HG03571 (cell line): ENCODE measurements around the gene SNX33.
"Not testable (repeated sequence)": the region's sequence is repeated elsewhere in the genome, so short reads cannot be mapped to it uniquely, and the experiment has no call there.

Experiments
- ATAC-seq: cut with Tn5 transposase; IDR thresholded peaks from one replicate; pipeline ENCODE4 v1.9.1; 2021; ENCODE audit not compliant: unreplicated experiment

Gene SNX33, protein sequence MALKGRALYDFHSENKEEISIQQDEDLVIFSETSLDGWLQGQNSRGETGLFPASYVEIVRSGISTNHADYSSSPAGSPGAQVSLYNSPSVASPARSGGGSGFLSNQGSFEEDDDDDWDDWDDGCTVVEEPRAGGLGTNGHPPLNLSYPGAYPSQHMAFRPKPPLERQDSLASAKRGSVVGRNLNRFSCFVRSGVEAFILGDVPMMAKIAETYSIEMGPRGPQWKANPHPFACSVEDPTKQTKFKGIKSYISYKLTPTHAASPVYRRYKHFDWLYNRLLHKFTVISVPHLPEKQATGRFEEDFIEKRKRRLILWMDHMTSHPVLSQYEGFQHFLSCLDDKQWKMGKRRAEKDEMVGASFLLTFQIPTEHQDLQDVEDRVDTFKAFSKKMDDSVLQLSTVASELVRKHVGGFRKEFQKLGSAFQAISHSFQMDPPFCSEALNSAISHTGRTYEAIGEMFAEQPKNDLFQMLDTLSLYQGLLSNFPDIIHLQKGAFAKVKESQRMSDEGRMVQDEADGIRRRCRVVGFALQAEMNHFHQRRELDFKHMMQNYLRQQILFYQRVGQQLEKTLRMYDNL

GRCh38 chr15:75647370-75648155, at the start of gene SNX33:
Gene SNX33 (plus strand): TSS chr15:75647912. CDS start chr15:75649103, 1,191 bp downstream.
- ATAC-seq, result no peak

DNA sequence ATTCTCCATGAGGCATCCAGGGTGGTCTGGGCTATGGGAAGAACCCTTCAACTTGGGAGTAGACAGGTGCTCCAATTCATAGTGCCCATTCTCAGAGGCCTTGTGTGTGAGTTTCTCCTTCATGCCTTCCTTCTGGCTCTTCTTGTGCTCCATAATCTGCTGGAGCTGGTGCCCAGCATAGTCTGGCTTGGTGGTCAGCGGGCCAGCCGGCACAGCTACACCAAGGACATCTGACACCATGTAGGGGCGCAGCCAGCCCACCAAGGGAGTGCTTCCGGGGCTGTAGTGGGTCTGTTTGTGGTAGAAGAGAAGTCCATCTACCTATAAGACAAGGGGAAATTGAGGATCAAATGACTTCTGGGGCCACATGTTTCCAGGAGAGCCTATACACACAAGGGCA, 49.4 kb upstream of the SNX33 start:
- ATAC-seq, result no peak

GRCh38 chr15:75599401-75599800, 48.3 kb upstream of the SNX33 start:
- no peak for ATAC-seq

GRCh38 chr15:75606026-75606425, 41.7 kb upstream of the SNX33 start:
- ATAC-seq, result no peak

DNA sequence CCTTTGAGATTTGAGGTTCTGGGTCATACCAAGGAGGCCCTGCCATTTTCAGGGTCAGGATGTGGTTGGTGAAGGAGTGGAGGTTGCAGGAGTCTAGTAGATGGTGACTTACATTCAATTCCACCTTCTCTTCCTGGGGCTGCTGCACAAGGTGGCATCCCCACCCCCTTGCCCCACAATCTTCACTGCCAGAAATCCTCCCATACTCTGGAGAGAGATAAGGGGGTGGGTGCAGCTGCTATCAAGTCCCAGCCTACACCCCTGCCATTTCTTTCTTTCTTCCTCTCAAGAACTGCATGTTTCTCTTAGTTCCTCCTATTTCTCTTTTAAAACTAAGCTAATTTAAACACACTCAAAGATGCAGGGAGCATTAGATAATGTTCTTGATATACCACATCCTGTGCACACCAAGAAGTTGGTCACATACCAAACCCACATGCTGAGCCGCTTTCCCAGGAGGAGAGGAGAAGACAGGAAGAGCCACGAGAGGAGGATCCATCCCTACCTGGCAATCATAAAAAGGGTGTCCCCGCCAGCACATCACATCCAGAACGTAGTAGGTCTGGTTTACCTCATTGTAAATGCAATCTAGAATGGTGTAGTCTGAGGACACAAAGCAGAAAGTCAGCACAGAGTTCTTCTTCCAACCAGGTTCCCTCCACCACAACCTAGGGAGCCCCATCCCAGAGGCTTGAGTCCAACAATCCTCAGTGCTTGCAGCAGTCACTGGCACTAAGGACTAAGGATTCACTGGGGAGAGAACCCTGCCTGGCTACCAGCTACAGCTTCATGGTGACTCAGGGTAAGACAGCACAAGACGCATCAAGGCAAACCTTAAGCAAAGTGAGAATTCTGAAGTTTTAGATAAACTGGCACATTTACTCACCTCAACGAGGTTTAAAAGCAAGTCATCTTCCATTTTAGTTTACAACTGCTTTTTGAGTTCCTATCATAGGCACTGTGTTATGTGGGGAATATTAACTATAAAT, 40.7 kb upstream of the SNX33 start:
- no peak for ATAC-seq

DNA sequence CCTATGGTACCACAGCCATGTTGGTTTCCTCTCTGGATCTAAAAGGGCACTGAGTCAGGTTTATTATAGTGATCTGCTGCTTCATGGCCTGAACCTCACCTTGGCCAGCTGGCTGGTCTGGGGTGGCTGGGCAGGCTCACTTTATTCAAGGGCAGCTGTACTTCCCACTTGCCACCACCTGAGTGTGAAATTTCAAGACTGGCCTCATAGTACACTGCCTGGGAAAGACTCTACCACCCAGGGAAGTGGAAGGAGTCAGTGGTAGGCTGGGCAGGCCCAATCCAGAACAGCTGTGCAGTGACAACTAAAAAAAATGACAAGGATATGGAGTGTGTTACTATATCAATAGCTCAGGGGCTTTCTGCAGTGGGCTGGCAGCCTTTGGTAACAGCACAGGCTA, 30.9 kb upstream of the SNX33 start:
- ATAC-seq, result no peak

DNA sequence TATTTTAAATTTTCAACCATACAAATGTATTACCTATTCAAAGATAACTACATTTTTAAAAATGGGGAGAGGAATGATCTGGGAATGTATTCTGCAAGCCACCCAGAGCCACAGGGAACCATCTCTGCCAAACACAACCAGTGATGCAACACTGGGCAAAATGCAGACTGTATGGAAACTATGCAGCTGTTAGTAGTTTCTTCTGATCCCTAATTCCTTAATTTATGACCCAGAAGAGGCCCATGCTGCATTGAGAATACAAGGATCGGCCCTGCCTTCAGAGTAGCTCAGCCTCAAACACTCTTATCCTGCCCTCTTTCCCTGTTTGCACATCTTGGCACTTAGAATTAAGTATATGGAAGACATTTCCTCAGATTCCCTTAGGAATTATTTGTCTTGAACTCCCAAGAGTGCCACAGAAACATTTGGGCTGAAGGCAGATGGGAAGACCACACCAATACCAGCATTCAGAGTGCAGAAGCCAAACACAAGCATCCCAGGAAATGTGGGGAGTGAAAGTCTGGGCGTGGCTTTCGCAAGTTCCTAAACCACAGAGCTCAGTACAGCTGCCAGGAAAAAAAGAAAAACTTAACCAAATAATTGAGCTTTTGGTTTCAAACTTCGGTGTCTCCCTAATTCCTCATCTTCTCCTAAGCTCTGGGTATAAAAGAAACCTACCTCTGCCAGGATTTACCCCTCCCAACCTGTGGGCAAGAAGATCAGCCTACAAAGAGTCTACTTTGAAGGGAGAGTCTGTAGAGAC, 27.5 kb upstream of the SNX33 start:
- no peak for ATAC-seq

DNA sequence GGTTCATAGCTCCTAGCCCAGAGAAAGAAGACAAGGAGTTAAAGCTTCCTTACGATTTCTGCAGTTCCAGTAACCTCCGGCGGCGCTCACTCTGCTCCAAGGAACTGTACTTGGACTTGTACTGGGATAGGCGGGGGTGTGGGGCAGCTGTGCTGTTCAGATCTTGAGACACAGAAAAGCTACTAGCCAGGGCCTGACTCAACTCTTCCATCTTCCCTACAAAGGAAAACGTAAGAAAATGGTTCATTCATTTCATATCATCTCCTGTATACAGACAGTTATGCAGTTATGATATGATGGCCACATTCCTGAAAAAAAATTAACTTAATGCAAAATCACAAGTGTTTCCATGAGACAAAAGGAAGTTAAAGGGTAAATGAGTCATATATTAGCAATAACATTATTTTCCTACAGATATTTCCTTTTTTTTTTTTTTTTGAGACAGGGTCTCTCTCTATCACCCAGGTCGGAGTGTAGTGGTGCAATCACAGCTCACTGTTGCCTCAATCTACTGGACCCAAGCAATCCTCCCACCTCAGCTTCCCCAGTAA, 26.8 kb upstream of the SNX33 start:
- ATAC-seq, result no peak

GRCh38 chr15:75622505-75622904, 25.2 kb upstream of the SNX33 start:
- ATAC-seq, result no peak

DNA sequence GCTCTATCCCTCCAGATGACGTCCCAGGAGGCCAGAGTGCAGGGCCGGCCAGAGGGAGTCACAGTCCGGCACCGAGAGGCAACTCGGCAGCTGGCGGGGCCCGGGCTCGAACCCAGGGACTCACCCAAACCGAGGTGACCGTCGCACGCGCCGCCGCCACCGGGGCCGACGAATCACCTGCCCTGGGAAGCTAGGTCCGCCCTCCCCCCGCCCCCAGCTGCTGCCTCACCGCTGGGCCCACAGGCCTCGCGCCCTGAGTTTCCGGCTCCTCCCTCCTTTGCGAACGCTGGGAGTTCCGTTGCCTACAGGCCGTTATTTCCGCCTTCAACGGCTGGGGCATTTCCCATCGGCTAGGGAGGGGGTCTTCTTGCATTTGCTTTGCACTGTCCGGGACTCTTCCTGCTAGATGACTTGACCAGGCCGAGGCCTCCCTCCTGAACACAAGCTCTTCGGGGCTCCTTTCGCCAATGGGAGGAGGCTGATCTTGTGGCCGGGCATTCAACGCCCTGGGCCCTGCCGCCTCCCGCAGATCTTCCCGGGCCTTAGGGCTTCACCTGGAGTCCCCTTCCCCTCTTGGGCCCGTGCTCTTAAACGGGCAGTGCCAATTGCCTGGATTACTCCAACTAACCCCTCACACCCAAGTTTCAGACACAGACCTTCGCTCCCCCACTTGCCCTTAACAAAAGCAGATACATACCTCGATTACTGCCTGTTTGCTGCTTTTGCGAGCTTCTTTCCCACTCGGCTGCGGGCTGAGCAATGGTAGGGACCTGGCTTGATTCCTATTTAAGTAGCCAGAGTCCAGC, 22.0 kb upstream of the SNX33 start, which contains the start of gene SNUPN:
SNUPN (minus strand) TSS at position 184 of the 806 bp plus-strand sequence. CDS start 4,674 bp downstream, outside the sequence.
- peak; percentile 69 for ATAC-seq

GRCh38 chr15:75631935-75632334, 15.8 kb upstream of the SNX33 start:
- no peak for ATAC-seq

DNA sequence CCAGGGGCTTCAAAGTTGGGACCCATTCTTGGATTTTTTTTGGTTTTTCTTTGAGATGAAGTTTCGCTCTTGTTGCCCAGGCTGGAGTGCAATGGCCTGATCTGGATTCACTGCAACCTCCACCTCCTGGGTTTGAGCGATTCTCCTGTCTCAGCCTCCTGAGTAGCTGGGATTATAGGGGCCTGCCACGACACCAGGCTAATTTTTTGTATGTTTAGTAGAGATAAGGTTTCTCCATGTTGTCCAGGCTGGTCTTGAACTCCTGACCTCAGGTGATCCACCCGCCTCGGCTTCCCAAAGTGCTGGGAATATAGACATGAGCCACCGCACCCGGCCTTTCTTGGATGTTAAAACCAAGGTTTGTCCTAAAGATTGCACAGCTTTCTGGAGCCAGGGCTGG, 13.8 kb upstream of the SNX33 start:
- ATAC-seq, result not testable (repeated sequence)

- ATAC-seq, result no peak
Observed at GRCh38 chr15:75636026-75636425, 11.7 kb upstream of the SNX33 start.

GRCh38 chr15:75637245-75638009, 10.3 kb upstream of the SNX33 start:
- no peak for ATAC-seq

- no peak for ATAC-seq
Observed at GRCh38 chr15:75639191-75639708, 8.5 kb upstream of the SNX33 start.

GRCh38 chr15:75639709-75640482, 7.8 kb upstream of the SNX33 start, which contains the start of gene IMP3:
Gene IMP3 (minus strand): TSS chr15:75640224. CDS start chr15:75640168, 56 bp downstream.
- peak; percentile 88 for ATAC-seq
